ENCODE results near the gene CRY2.

CRY2 gene

DNA sequence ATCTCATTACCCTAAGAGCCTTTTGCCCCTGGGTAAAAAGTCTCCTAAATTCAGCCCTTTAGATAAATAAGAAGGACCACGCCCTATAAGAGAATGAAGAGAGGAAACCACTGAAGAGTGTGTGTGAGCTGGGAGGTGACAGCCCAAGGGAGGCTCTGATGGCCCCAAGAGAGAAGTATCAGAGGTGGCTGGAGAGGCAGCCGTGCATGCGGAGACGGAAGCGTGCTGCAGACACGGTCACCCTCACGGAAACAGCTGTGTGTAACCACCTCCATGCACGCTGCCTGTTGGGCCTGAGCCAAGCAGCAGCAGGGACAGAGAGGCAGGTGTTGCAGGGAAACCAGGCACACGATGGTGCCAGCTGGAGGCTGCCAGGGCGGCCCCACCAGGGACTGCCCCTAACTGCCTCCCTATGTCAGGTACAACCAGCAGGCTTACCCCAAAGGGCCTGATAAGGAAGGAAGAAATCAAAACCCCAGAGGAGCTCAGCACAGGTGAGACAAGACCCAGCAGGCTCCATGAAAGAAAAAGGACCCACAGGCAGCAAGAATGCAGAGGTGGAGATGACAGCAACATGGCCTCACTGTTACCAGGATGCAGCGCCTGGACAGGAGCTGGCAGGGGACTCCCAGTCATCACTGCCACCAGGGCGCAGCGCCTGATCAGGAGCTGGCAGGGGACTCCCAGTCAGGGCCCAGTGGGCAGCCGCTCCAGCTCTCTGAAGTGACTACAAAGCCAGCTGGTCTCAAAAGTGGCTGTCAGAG lies 82.9 kb downstream of the CRY2 start:
- no peak for TF ChIP-seq CTCF (conservative IDR thresholded peaks at IDR 0.05)
- peak overlapping the region; percentile 24 for H3K27ac ChIP-seq

- no peak for TF ChIP-seq CTCF (conservative IDR thresholded peaks at IDR 0.05)
- peak overlapping the region; percentile 24; the same call in 1 of the 2 replicates for H3K27ac ChIP-seq
Observed at GRCh38 chr11:45930951-45931570, 83.8 kb downstream of the CRY2 start.

GRCh38 chr11:45931739-45932138 lies 84.5 kb downstream of the CRY2 start:
- H3K27ac ChIP-seq = peak overlapping the region; percentile 72
- TF ChIP-seq CTCF (conservative IDR thresholded peaks at IDR 0.05) = no peak

DNA sequence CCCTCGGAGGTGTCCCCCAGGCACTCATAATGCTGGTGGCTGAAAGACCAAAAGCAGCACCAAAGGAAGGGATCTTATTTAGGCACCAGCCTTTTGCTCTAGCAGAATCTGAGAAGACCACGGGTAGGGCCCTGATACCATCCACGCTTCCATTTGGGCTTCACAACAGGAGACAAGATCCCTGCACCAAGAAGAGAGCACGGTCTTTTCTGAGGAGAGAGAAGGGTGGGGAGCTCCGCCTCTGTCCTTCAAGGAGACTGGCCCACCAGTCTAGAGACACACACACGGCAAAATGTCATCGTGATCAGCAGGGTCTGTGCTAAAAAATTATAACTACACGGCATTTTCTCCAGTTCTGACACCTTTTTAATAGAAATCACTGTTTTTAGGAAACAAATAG lies 84.9 kb downstream of the CRY2 start:
- TF ChIP-seq CTCF (conservative IDR thresholded peaks at IDR 0.05) = no peak
- peak overlapping the region; percentile 72 for H3K27ac ChIP-seq
